K562 (cell line): ENCODE data around the gene GALNT5. TPM values are rescaled to one million over a fixed set of nuclear protein-coding genes. Genes with fewer than 3 reads are reported as not detected.

ENCODE experiments used
- ATAC-seq: fragments of 200-7000 bp; cut with Tn5 transposase; 3 replicates; pipeline ENCODE4 v1.9.1; 2020; ENCODE audit warnings: moderate library complexity
- BruUV-seq: library from RNA; stranded (reverse); fragments of 400-500 nt; replicated peaks from 2 replicates; lab custom pipeline; 2021; lab: Mats Ljungman, UMichigan
- CTCF ChIA-PET: fragments of 300-600 bp; formaldehyde crosslinking; extraction: SDS; loops from one replicate; lab custom pipeline; 2021; ENCODE audit warnings: low intra/inter-chr PET ratio; lab: Yijun Ruan, JAX
- POLR2A ChIA-PET: fragments of 300-600, 350-650 bp; sonication (Branson Sonifier 250); formaldehyde crosslinking; extraction: SDS; loops from one replicate; lab custom pipeline; 2021; ENCODE audit warnings: antibody characterized with exemption, inconsistent platforms; lab: Yijun Ruan, JAX
- DNase-seq, 4 experiments: peaks; one replicate each; pipeline versions ENCODE4 v3.0.0 to v3.0.0-alpha.2; 2011 to 2018; ENCODE audit warnings: low spot score in 3 of 4, mixed read lengths in 3 of 4; ENCODE audit errors: extremely low read depth in 1 of 4
- FAIRE-seq: peaks from 2 replicates; lab custom pipeline; 2011; peaks lifted over from hg19 to GRCh38; lab: Jason Lieb, UNC
- H2AFZ ChIP-seq: 2 replicates; pipeline ENCODE4 v1.6.0; 2011; ENCODE audit warnings: low read depth, low read length, control low read depth, inconsistent platforms
- H3K27ac ChIP-seq: fragments of 200-600 bp; 3 replicates; pipeline ENCODE4 v1.8.0; 2011; ENCODE audit warnings: low read depth, mild to moderate bottlenecking, control low read depth, inconsistent platforms, low read length, moderate library complexity, mixed read lengths; ENCODE audit errors: extremely low read depth
- H3K27me3 ChIP-seq, 2 experiments: fragments of 300-600 bp in 1 of 2; 2 replicates in 1 of 2; 3 replicates in 1 of 2; pipeline versions ENCODE4 v1.6.0 to v1.8.0; 2011; ENCODE audit warnings: inconsistent platforms in 2 of 2, low read length in 2 of 2, mild to moderate bottlenecking in 1 of 2, mixed read lengths in 1 of 2, moderate library complexity in 1 of 2; ENCODE audit not compliant: control insufficient read depth in 2 of 2, insufficient read depth in 2 of 2
- H3K36me3 ChIP-seq: fragments of 300-600 bp; 3 replicates; pipeline ENCODE4 v1.8.0; 2011; ENCODE audit warnings: mild to moderate bottlenecking, low read length, inconsistent platforms; ENCODE audit not compliant: control insufficient read depth, insufficient read depth
- H3K4me1 ChIP-seq, 2 experiments: fragments of 200-600 bp in 1 of 2; replicated peaks in 1 of 2; 2 replicates in 1 of 2; 3 replicates in 1 of 2; pipeline versions ENCODE4 v1.5.1 to v1.8.0; 2011; ENCODE audit warnings: inconsistent platforms in 2 of 2, low read length in 2 of 2, mild to moderate bottlenecking in 1 of 2, mixed read lengths in 1 of 2, moderate library complexity in 1 of 2; ENCODE audit not compliant: control insufficient read depth in 2 of 2, insufficient read depth in 2 of 2
- H3K4me2 ChIP-seq: 2 replicates; pipeline ENCODE4 v1.6.1; 2011; ENCODE audit warnings: low read length, control low read depth, inconsistent platforms, mixed read lengths; ENCODE audit not compliant: insufficient read depth
- H3K4me3 ChIP-seq: fragments of 200-600 bp; sonication (generic), shearing (Covaris generic); 2 replicates; pipeline ENCODE4 v1.5.1; 2016; ENCODE audit warnings: control low read depth, inconsistent platforms
- H3K79me2 ChIP-seq: fragments of 200-600 bp; 3 replicates; pipeline ENCODE4 v1.8.0; 2011; ENCODE audit warnings: low read length, inconsistent platforms; ENCODE audit not compliant: control insufficient read depth, insufficient read depth
- H3K9ac ChIP-seq, 2 experiments: 2 replicates each; pipeline versions ENCODE4 v1.6.0 to v1.6.1; 2011; ENCODE audit warnings: low read depth in 2 of 2, low read length in 2 of 2, control low read depth in 1 of 2, inconsistent platforms in 1 of 2, mild to moderate bottlenecking in 1 of 2, mixed read lengths in 1 of 2; ENCODE audit not compliant: insufficient read depth in 1 of 2
- H3K9me1 ChIP-seq: one replicate; pipeline ENCODE4 v1.6.0; 2011; ENCODE audit warnings: inconsistent platforms, mild to moderate bottlenecking, low read length, moderate library complexity; ENCODE audit not compliant: control insufficient read depth, insufficient read depth
- H3K9me3 ChIP-seq: replicated peaks from 2 replicates; pipeline ENCODE4 v1.5.1; 2011; ENCODE audit warnings: low read depth, low read length, inconsistent platforms; ENCODE audit not compliant: control insufficient read depth, insufficient read depth
- H4K20me1 ChIP-seq: replicated peaks from 2 replicates; pipeline ENCODE4 v1.6.1; 2011; ENCODE audit warnings: low read length, inconsistent platforms, mixed read lengths; ENCODE audit not compliant: control insufficient read depth, insufficient read depth
- SRSF3 ChIP-seq: fragments of 200-400 bp; formaldehyde crosslinking; IDR thresholded peaks from 2 replicates; pipeline ENCODE4 v1.6.1; 2016; ENCODE audit warnings: mild to moderate bottlenecking, low read length, moderate library complexity; ENCODE audit not compliant: insufficient read depth
- TRIM25 ChIP-seq: fragments of 450-650 bp; IDR thresholded peaks from 2 replicates; pipeline ENCODE4 v1.7.0; 2016; ENCODE audit warnings: borderline replicate concordance
- ZFPM2 ChIP-seq: fragments of 250-450 bp; sonication (Bioruptor Pico); IDR thresholded peaks from 2 replicates; pipeline ENCODE4 v1.5.1; 2022; ENCODE audit warnings: mild to moderate bottlenecking
- ZNF274 ChIP-seq: IDR thresholded peaks from 2 replicates; pipeline ENCODE4 v1.6.1; 2011; ENCODE audit warnings: low read depth, mild to moderate bottlenecking, low read length, moderate library complexity, borderline replicate concordance
- WGBS: fragments of 100-300 bp; shearing (Covaris generic); methylation state at CpG from one replicate; pipeline ENCODE4 v1.1.6; 2016; ENCODE audit warnings: low coverage, mixed read lengths; ENCODE audit not compliant: insufficient coverage; ENCODE audit errors: missing lambda C conversion rate; 5-methylcytosine and 5-hydroxymethylcytosine counted together
- in situ Hi-C: fragments of 300-500 bp; cut with MboI; formaldehyde crosslinking; loops from 4 replicates; pipeline ENCODE4 v1.15.0; 2018; ENCODE audit warnings: inconsistent platforms, mixed read lengths
- intact Hi-C: fragments of 100-400 bp; cut with micrococcal nuclease; formaldehyde crosslinking; loops from 2 replicates; pipeline ENCODE4 v1.14.2; 2022
- polyA plus RNA-seq, 8 experiments: library from polyadenylated mRNA; depleted of rRNA in 4 of 8; stranded (reverse) in 5 of 8; unstranded in 3 of 8; fragments of >200 nt; fragmentation: Nextera tagmentation in 2 of 8; fragmentation: Illumina TruSeq in 1 of 8; extraction: Ambion mirVana in 2 of 8; extraction: Trizol in 1 of 8; gene quantifications; 2 replicates each; pipeline versions ENCODE4 v1.2.1 to v1.2.3, GENCODE V29; 2011 to 2014; ENCODE audit warnings: inconsistent platforms in 1 of 8, missing spikeins in 1 of 8
- total RNA-seq, 7 experiments: library from RNA; depleted of rRNA in 6 of 7; stranded (reverse); fragments of >200 nt in 6 of 7; fragmentation: Illumina TruSeq in 2 of 7; extraction: Trizol in 2 of 7; gene quantifications; 2 replicates each; pipeline versions ENCODE4 v1.2.1 to v1.2.3, GENCODE V29; 2011 to 2021; ENCODE audit warnings: low replicate concordance in 1 of 7
- TF ChIP-seq, protein P1 (sequence below): IDR thresholded peaks from 2 replicates; pipeline ENCODE4 v1.6.1; 2012; ENCODE audit warnings: low read depth, low read length, improper control_type of control experiment, borderline replicate concordance

GALNT5 gene
- total and polyA plus RNA-seq, 9 of the 15 experiments (the other 6 are each of a cell fraction or from before 2014, with no cell fraction given): 21.6 to 73.0 (median 54.7) TPM

GRCh38 chr2:157292853-157293252 is 35.3 kb downstream of the GALNT5 start:
- H3K4me3 ChIP-seq: no peak overlapping the region
- no peak overlapping the region for H3K9ac ChIP-seq
- no peaks in the 10 kb centered on the region for H4K20me1 ChIP-seq
- POLR2A ChIA-PET: interaction anchor here (1.1 kb wide), 1 partner anchor 26 kb away, joined by 3 read pairs; no protein-coding TSS in a partner anchor
- peaks cover 0 to 3% of the 10 kb centered on the region in 2 experiments; a peak in 2 of 5 replicates for H3K4me1 ChIP-seq
- no peak overlapping the region for H2AFZ ChIP-seq
- H3K27me3 ChIP-seq: no peaks in the 10 kb centered on the region
- no peak overlapping the region for H3K27ac ChIP-seq
- peaks cover 90% of the 10 kb centered on the region for H3K36me3 ChIP-seq
- WGBS: 93% methylated on average over 5 of the region's 5 CpGs
- intact Hi-C loops (no loop called here), in situ Hi-C loops (no loop called here)
- TF ChIP-seq ZFPM2 (CRISPR knock-in tag) (no peak), ZNF274 (no peak), SRSF3 (no peak), TRIM25 (no peak)
- TF ChIP-seq, protein P1, sequence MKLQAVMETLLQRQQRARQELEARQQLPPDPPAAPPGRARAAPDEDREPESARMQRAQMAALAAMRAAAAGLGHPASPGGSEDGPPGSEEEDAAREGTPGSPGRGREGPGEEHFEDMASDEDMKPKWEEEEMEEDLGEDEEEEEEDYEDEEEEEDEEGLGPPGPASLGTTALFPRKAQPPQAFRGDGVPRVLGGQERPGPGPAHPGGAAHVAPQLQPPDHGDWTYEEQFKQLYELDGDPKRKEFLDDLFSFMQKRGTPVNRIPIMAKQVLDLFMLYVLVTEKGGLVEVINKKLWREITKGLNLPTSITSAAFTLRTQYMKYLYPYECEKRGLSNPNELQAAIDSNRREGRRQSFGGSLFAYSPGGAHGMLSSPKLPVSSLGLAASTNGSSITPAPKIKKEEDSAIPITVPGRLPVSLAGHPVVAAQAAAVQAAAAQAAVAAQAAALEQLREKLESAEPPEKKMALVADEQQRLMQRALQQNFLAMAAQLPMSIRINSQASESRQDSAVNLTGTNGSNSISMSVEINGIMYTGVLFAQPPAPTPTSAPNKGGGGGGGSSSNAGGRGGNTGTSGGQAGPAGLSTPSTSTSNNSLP: no peak
- TF ChIP-seq, all 486 proteins: peak for 0
- CTCF ChIA-PET: no interaction called here
- no peaks in the 10 kb centered on the region for H3K9me1 ChIP-seq
- FAIRE-seq (no peak), ATAC-seq (no peak; the same call in 2 of the 3 replicates), DNase-seq (no peak)
- no TSS peak for BruUV-seq
- no peak overlapping the region for H3K4me2 ChIP-seq
- no peaks in the 10 kb centered on the region for H3K79me2 ChIP-seq
- no peaks in the 10 kb centered on the region for H3K9me3 ChIP-seq
